H9 (cell line): ENCODE measurements around the gene TNFAIP8L3. TPM values are rescaled to one million over a fixed set of nuclear protein-coding genes. Genes with fewer than 3 reads are reported as not detected.

ENCODE experiments used
- DNase-seq: peaks from one replicate; pipeline ENCODE4 v3.0.0-alpha.2; 2017
- H2AFZ ChIP-seq: one replicate; pipeline ENCODE4 v1.6.1; 2013; ENCODE audit warnings: mild to moderate bottlenecking, low read length, control low read depth, moderate library complexity
- H2AK5ac ChIP-seq: 2 replicates; pipeline ENCODE4 v1.6.1; 2013; ENCODE audit warnings: low read length, control low read depth, mixed read lengths; ENCODE audit not compliant: insufficient read length
- H2BK120ac ChIP-seq: one replicate; pipeline ENCODE4 v1.6.1; 2013; ENCODE audit warnings: low read depth, mild to moderate bottlenecking, low read length, control low read depth, inconsistent platforms; ENCODE audit not compliant: poor library complexity, severe bottlenecking
- H2BK12ac ChIP-seq: 2 replicates; pipeline ENCODE4 v1.6.1; 2013; ENCODE audit warnings: low read length, control low read depth, mixed read lengths, low read depth; ENCODE audit not compliant: insufficient read length
- H2BK15ac ChIP-seq: 2 replicates; pipeline ENCODE4 v1.6.1; 2013; ENCODE audit warnings: low read depth, low read length, control low read depth
- H2BK20ac ChIP-seq: one replicate; pipeline ENCODE4 v1.6.1; 2013; ENCODE audit warnings: low read depth, mild to moderate bottlenecking, low read length, control low read depth, inconsistent platforms; ENCODE audit not compliant: poor library complexity, severe bottlenecking
- H2BK5ac ChIP-seq: 2 replicates; pipeline ENCODE4 v1.6.1; 2013; ENCODE audit warnings: low read length, control low read depth, mixed read lengths; ENCODE audit not compliant: insufficient read length
- H3K14ac ChIP-seq: 2 replicates; pipeline ENCODE4 v1.6.1; 2013; ENCODE audit warnings: low read length, control low read depth; ENCODE audit not compliant: insufficient read depth
- H3K18ac ChIP-seq: 2 replicates; pipeline ENCODE4 v1.6.1; 2013; ENCODE audit warnings: low read depth, mild to moderate bottlenecking, mixed read lengths, low read length, control low read depth; ENCODE audit not compliant: insufficient read length
- H3K23ac ChIP-seq: 2 replicates; pipeline ENCODE4 v1.6.1; 2013; ENCODE audit warnings: low read length, control low read depth, mixed read lengths, low read depth; ENCODE audit not compliant: insufficient read length
- H3K23me2 ChIP-seq: 2 replicates; pipeline ENCODE4 v1.6.1; 2013; ENCODE audit warnings: low read depth, mild to moderate bottlenecking, mixed read lengths, low read length, control low read depth; ENCODE audit not compliant: insufficient read length, poor library complexity, severe bottlenecking
- H3K27ac ChIP-seq: 2 replicates; pipeline ENCODE4 v1.5.1; 2013; ENCODE audit warnings: low read length, control low read depth, mixed read lengths, low read depth; ENCODE audit not compliant: insufficient read length
- H3K27me3 ChIP-seq: 2 replicates; pipeline ENCODE4 v1.6.1; 2013; ENCODE audit warnings: low read length, control low read depth, inconsistent platforms; ENCODE audit not compliant: insufficient read depth
- H3K4ac ChIP-seq: 2 replicates; pipeline ENCODE4 v1.6.1; 2013; ENCODE audit warnings: low read depth, mild to moderate bottlenecking, control low read depth, inconsistent platforms, low read length, moderate library complexity
- H3K4me1 ChIP-seq: 2 replicates; pipeline ENCODE4 v1.6.1; 2013; ENCODE audit warnings: low read length, control low read depth, inconsistent platforms; ENCODE audit not compliant: insufficient read depth
- H3K4me2 ChIP-seq: 2 replicates; pipeline ENCODE4 v1.6.1; 2013; ENCODE audit warnings: low read length, control low read depth, mixed read lengths; ENCODE audit not compliant: insufficient read length, insufficient read depth
- H3K56ac ChIP-seq: 2 replicates; pipeline ENCODE4 v1.6.1; 2013; ENCODE audit warnings: low read depth, mild to moderate bottlenecking, mixed read lengths, low read length, control low read depth; ENCODE audit not compliant: insufficient read length
- H3K79me1 ChIP-seq: 2 replicates; pipeline ENCODE4 v1.6.1; 2013; ENCODE audit warnings: low read depth, mild to moderate bottlenecking, moderate library complexity, low read length, control low read depth, inconsistent platforms; ENCODE audit not compliant: insufficient read depth, poor library complexity, severe bottlenecking
- H3K79me2 ChIP-seq: 2 replicates; pipeline ENCODE4 v1.6.1; 2013; ENCODE audit warnings: low read length, control low read depth, inconsistent platforms; ENCODE audit not compliant: insufficient read depth
- H3K9ac ChIP-seq: 2 replicates; pipeline ENCODE4 v1.6.1; 2013; ENCODE audit warnings: low read length, control low read depth, mixed read lengths; ENCODE audit not compliant: insufficient read length; ENCODE audit errors: extremely low read depth
- H3K9me3 ChIP-seq: one replicate; pipeline ENCODE4 v1.6.1; 2013; ENCODE audit warnings: low read depth, low read length, inconsistent platforms; ENCODE audit not compliant: control insufficient read depth
- H3T11ph ChIP-seq: one replicate; pipeline ENCODE4 v1.6.1; 2013; ENCODE audit warnings: mild to moderate bottlenecking, low read length, control low read depth, inconsistent platforms
- H4K20me1 ChIP-seq: one replicate; pipeline ENCODE4 v1.6.1; 2013; ENCODE audit not compliant: control insufficient read depth, insufficient read length, insufficient read depth
- H4K5ac ChIP-seq: 2 replicates; pipeline ENCODE4 v1.6.1; 2013; ENCODE audit warnings: low read depth, mild to moderate bottlenecking, mixed read lengths, low read length, control low read depth; ENCODE audit not compliant: insufficient read length
- H4K8ac ChIP-seq: replicated peaks from 2 replicates; pipeline ENCODE4 v1.6.1; 2013; ENCODE audit warnings: low read length, control low read depth, mixed read lengths, low read depth; ENCODE audit not compliant: insufficient read length
- H4K91ac ChIP-seq: 2 replicates; pipeline ENCODE4 v1.6.1; 2013; ENCODE audit warnings: low read depth, mild to moderate bottlenecking, moderate library complexity, mixed read lengths, low read length, control low read depth; ENCODE audit not compliant: insufficient read length
- H3K27ac Mint-ChIP-seq, 3 experiments: 2 replicates in 2 of 3; 3 replicates in 1 of 3; pipeline ENCODE4 v1.8.0; 2020 to 2021; ENCODE audit warnings: mixed read lengths in 3 of 3, mild to moderate bottlenecking in 1 of 3, moderate library complexity in 1 of 3
- H3K27me3 Mint-ChIP-seq: 2 replicates; pipeline ENCODE4 v1.8.0; 2021; ENCODE audit warnings: low read depth, mild to moderate bottlenecking, moderate library complexity, mixed read lengths
- H3K36me3 Mint-ChIP-seq, 3 experiments: 2 replicates in 2 of 3; 3 replicates in 1 of 3; pipeline ENCODE4 v1.8.0; 2020 to 2021; ENCODE audit warnings: low read depth in 3 of 3, mixed read lengths in 3 of 3; ENCODE audit not compliant: insufficient read depth in 1 of 3
- H3K4me1 Mint-ChIP-seq, 2 experiments: 2 replicates each; pipeline ENCODE4 v1.8.0; 2020; ENCODE audit warnings: mixed read lengths in 2 of 2
- H3K4me3 Mint-ChIP-seq, 2 experiments: 2 replicates in 1 of 2; 3 replicates in 1 of 2; pipeline ENCODE4 v1.8.0; 2020 to 2021; ENCODE audit warnings: mild to moderate bottlenecking in 2 of 2, mixed read lengths in 2 of 2, moderate library complexity in 1 of 2
- H3K9me3 Mint-ChIP-seq, 2 experiments: 2 replicates in 1 of 2; 3 replicates in 1 of 2; pipeline ENCODE4 v1.8.0; 2020; ENCODE audit warnings: mild to moderate bottlenecking in 2 of 2, mixed read lengths in 2 of 2, moderate library complexity in 1 of 2
- total RNA-seq: library from RNA; stranded (reverse); gene quantifications from 2 replicates; pipeline ENCODE4 v1.2.1, GENCODE V29; 2021
- TF ChIP-seq, protein P1 (sequence below): fragments of 200-600 bp; sonication (generic); conservative IDR thresholded peaks from 3 replicates; pipeline ENCODE4 v1.8.0; 2021; ENCODE audit warnings: antibody characterized with exemption, mild to moderate bottlenecking

TNFAIP8L3 gene
- total RNA-seq, 1 experiment from 2014 or later = 0.22 TPM

DNA sequence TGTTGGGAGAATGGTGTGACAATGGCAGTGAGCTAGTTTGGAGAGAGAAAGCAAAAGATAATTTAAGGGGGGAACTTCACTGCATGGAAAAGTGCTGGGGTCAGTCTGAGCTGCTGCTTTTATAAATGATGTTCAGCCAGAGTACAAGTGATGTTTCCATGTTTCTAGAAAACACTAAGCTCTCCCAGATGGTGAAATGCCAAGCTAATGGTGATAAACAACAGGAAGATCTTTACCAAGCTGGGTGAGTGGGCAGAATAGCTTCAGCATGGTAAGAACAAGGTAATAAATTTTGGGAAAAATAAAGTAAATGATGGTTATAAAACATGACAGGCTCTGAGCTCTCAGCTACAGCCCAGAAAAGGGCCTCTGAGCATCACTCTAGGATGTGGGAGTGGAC is 29.4 kb downstream of the TNFAIP8L3 start:
- H2AK5ac ChIP-seq = no peak overlapping the region
- H3K27ac Mint-ChIP-seq = no peak overlapping the region
- H3K36me3 Mint-ChIP-seq = no peaks in the 10 kb centered on the region
- H3K14ac ChIP-seq = no peak overlapping the region
- TF ChIP-seq, protein P1, sequence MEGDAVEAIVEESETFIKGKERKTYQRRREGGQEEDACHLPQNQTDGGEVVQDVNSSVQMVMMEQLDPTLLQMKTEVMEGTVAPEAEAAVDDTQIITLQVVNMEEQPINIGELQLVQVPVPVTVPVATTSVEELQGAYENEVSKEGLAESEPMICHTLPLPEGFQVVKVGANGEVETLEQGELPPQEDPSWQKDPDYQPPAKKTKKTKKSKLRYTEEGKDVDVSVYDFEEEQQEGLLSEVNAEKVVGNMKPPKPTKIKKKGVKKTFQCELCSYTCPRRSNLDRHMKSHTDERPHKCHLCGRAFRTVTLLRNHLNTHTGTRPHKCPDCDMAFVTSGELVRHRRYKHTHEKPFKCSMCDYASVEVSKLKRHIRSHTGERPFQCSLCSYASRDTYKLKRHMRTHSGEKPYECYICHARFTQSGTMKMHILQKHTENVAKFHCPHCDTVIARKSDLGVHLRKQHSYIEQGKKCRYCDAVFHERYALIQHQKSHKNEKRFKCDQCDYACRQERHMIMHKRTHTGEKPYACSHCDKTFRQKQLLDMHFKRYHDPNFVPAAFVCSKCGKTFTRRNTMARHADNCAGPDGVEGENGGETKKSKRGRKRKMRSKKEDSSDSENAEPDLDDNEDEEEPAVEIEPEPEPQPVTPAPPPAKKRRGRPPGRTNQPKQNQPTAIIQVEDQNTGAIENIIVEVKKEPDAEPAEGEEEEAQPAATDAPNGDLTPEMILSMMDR = no peak
- no peak overlapping the region for H2BK12ac ChIP-seq
- no peak overlapping the region for H3K9ac ChIP-seq
- no peak overlapping the region for H2BK5ac ChIP-seq
- no peaks in the 10 kb centered on the region for H3K27me3 Mint-ChIP-seq
- H2AFZ ChIP-seq = no peak overlapping the region
- H2BK20ac ChIP-seq = no peak overlapping the region
- no peak overlapping the region for H4K5ac ChIP-seq
- H3K9me3 ChIP-seq = no peaks in the 10 kb centered on the region
- H3K4me1 ChIP-seq = peaks cover 3% of the 10 kb centered on the region; the same call in 1 of the 2 replicates
- DNase-seq = no peak
- no peaks in the 10 kb centered on the region for H3K79me1 ChIP-seq
- no peak overlapping the region for H3K18ac ChIP-seq
- no peaks in the 10 kb centered on the region for H3K9me3 Mint-ChIP-seq
- no peak overlapping the region for H3K23ac ChIP-seq
- no peak overlapping the region for H3T11ph ChIP-seq
- H3K23me2 ChIP-seq = no peaks in the 10 kb centered on the region
- H4K20me1 ChIP-seq = no peaks in the 10 kb centered on the region
- peaks cover 0 to 2% of the 10 kb centered on the region in 2 experiments; a peak in 1 of 4 replicates for H3K4me1 Mint-ChIP-seq
- H2BK15ac ChIP-seq = no peak overlapping the region
- no peak overlapping the region for H2BK120ac ChIP-seq
- H3K4me2 ChIP-seq = no peak overlapping the region
- no peak overlapping the region for H3K27ac ChIP-seq
- H3K27me3 ChIP-seq = no peaks in the 10 kb centered on the region
- no peak overlapping the region for H4K8ac ChIP-seq
- H3K4ac ChIP-seq = no peak overlapping the region
- no peak overlapping the region for H4K91ac ChIP-seq
- no peaks in the 10 kb centered on the region for H3K79me2 ChIP-seq
- H3K4me3 Mint-ChIP-seq = no peak overlapping the region
- no peak overlapping the region for H3K56ac ChIP-seq
